CD4-positive, alpha-beta memory T cell (primary cell): ENCODE measurements around the gene NCBP3. TPM values are rescaled to one million over a fixed set of nuclear protein-coding genes. Genes with fewer than 3 reads are reported as not detected.

Source experiments
- CTCF ChIA-PET: fragments of 350-600 bp; sonication (Branson Sonifier 250); formaldehyde crosslinking; loops from one replicate; lab custom pipeline; 2021; ENCODE audit warnings: inconsistent platforms; ENCODE audit not compliant: partially characterized antibody; lab: Charles Lee
- POLR2A ChIA-PET: fragments of 350-600 bp; sonication (Branson Sonifier 250); formaldehyde crosslinking; loops from one replicate; lab custom pipeline; 2021; ENCODE audit not compliant: partially characterized antibody; lab: Charles Lee
- DNase-seq, 5 donors: peaks; one replicate each; pipeline versions ENCODE4 v3.0.0 to v3.0.0-alpha.2; 2020 to 2022; ENCODE audit warnings: mixed read lengths in 1 of 5
- H3K27ac ChIP-seq: one replicate; pipeline ENCODE4 v1.7.0; 2013; ENCODE audit warnings: low read depth, low read length
- H3K27me3 ChIP-seq: 2 replicates; pipeline ENCODE4 v1.7.0; 2013; ENCODE audit warnings: mild to moderate bottlenecking, low read length, moderate library complexity; ENCODE audit not compliant: insufficient read depth
- H3K36me3 ChIP-seq: 2 replicates; pipeline ENCODE4 v1.7.0; 2013; ENCODE audit warnings: mild to moderate bottlenecking, low read length, moderate library complexity; ENCODE audit not compliant: insufficient read depth
- H3K4me1 ChIP-seq: 2 replicates; pipeline ENCODE4 v1.7.0; 2013; ENCODE audit warnings: mild to moderate bottlenecking, low read length, moderate library complexity; ENCODE audit not compliant: insufficient read depth
- H3K4me3 ChIP-seq, 2 donors: one replicate each; pipeline ENCODE4 v1.7.0; 2013; ENCODE audit warnings: low read length in 2 of 2, mild to moderate bottlenecking in 1 of 2
- H3K9me3 ChIP-seq, 2 donors: one replicate each; pipeline ENCODE4 v1.7.0; 2013; ENCODE audit warnings: low read length in 2 of 2, control low read depth in 1 of 2; ENCODE audit not compliant: control insufficient read depth in 1 of 2
- H3K27ac Mint-ChIP-seq, 7 donors: one replicate each; pipeline ENCODE4 v1.8.0; 2020 to 2021; ENCODE audit warnings: mixed read lengths in 7 of 7, mild to moderate bottlenecking in 6 of 7, inconsistent platforms in 3 of 7, moderate library complexity in 3 of 7
- H3K27me3 Mint-ChIP-seq, 2 donors: one replicate each; pipeline ENCODE4 v1.8.0; 2020 to 2021; ENCODE audit warnings: mixed read lengths in 2 of 2
- H3K36me3 Mint-ChIP-seq, 2 donors: one replicate each; pipeline ENCODE4 v1.8.0; 2020 to 2021; ENCODE audit warnings: mixed read lengths in 2 of 2, inconsistent platforms in 1 of 2, mild to moderate bottlenecking in 1 of 2
- H3K4me1 Mint-ChIP-seq, 4 donors: one replicate each; pipeline ENCODE4 v1.8.0; 2020 to 2021; ENCODE audit warnings: mixed read lengths in 4 of 4, mild to moderate bottlenecking in 1 of 4
- H3K4me3 Mint-ChIP-seq, 8 donors: one replicate each; pipeline ENCODE4 v1.8.0; 2020 to 2021; ENCODE audit warnings: mixed read lengths in 8 of 8, mild to moderate bottlenecking in 7 of 8, moderate library complexity in 6 of 8, inconsistent platforms in 3 of 8
- H3K9me3 Mint-ChIP-seq, 8 donors: one replicate each; pipeline ENCODE4 v1.8.0; 2020 to 2021; ENCODE audit warnings: mixed read lengths in 8 of 8, mild to moderate bottlenecking in 5 of 8, inconsistent platforms in 3 of 8, moderate library complexity in 1 of 8
- intact Hi-C: fragments of 100-400 bp; cut with micrococcal nuclease; formaldehyde crosslinking; loops from one replicate; pipeline ENCODE4 v1.15.1; 2023
- polyA plus RNA-seq, 2 donors: library from polyadenylated mRNA; unstranded; fragments of 300-500 nt; fragmentation: Illumina TruSeq; gene quantifications; one replicate each; pipeline ENCODE4 v1.2.3, GENCODE V29; 2021
- total RNA-seq, 2 experiments: library from RNA; stranded (reverse); gene quantifications; one replicate each; pipeline ENCODE4 v1.2.3, GENCODE V29; 2021

The NCBP3 gene
- total and polyA plus RNA-seq, 4 experiments from 2014 or later, result 7.7 to 66.7 (median 32.1) TPM

- Histone ChIP-seq H3K36me3 (no peaks in the 10 kb centered on the region), H3K4me1 (peaks cover 50% of the 10 kb centered on the region), H3K27ac (peak overlapping the region; percentile 30), H3K4me3 (no peak overlapping the region), H3K27me3 (no peaks in the 10 kb centered on the region), H3K9me3 (no peaks in the 10 kb centered on the region)
- POLR2A ChIA-PET, result interaction anchor here (2.5 to 2.6 kb wide), 2 partner anchors 8 to 12 kb away, joined by 8 to 19 read pairs; no protein-coding TSS in a partner anchor
- peaks cover 0 to 4% (median under 1%) of the 10 kb centered on the region in 8 donors for H3K9me3 Mint-ChIP-seq
- H3K27ac Mint-ChIP-seq, result peak overlapping the region; percentile 77 to 97 (median 89)
- CTCF ChIA-PET, result interaction anchor here (1.5 to 2.4 kb wide), 3 partner anchors 24 to 65 kb away, joined by 3 to 14 read pairs (median 5); no protein-coding TSS in a partner anchor
- peaks cover 0 to 1% of the 10 kb centered on the region in 2 donors for H3K27me3 Mint-ChIP-seq
- peak overlapping the region; percentile 57 to 94 (median 78) for H3K4me3 Mint-ChIP-seq
- peaks cover 24 to 61% (median 39%) of the 10 kb centered on the region in 4 donors for H3K4me1 Mint-ChIP-seq
- DNase-seq, result peak in 2 of 5 donors; percentile 35 to 61
- H3K36me3 Mint-ChIP-seq, result no peaks in the 10 kb centered on the region
- intact Hi-C loops, result no loop called here
These were observed 82.9 kb downstream of the NCBP3 start for GRCh38 chr17:3762922-3763776.

DNA sequence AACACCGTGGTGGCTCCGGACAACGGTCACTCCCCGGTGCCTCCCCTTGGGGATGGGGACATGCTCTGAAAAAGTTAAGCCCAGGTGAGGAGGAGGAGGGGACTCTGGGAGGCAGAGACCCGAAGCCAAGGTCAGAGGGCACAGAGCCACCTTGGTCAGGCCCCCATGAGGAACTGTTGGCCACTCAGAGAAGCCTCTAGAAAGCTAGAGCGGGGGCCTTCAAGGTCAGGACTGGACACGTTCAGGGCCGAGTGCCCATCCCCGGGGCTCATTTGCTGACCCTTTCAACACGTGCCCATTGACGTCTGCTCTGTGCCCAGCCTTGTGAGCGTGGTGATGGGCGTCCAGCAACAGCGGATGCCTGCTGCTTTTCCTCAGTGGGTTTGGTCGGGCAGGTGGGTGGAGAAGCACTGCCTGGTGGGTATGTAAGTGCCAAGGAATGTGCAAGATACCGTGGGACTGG is 84.1 kb downstream of the NCBP3 start:
- peak overlapping the region in 2 of 7 donors; percentile 15 to 17 for H3K27ac Mint-ChIP-seq
- POLR2A ChIA-PET, result no interaction called here
- CTCF ChIA-PET, result interaction anchor here (2.0 to 2.4 kb wide), 2 partner anchors 23 to 66 kb away, joined by 5 to 14 read pairs; no protein-coding TSS in a partner anchor
- no peak overlapping the region for H3K4me3 ChIP-seq
- no peaks in the 10 kb centered on the region for H3K36me3 Mint-ChIP-seq
- peaks cover 43% of the 10 kb centered on the region for H3K4me1 ChIP-seq
- H3K36me3 ChIP-seq, result no peaks in the 10 kb centered on the region
- intact Hi-C loops, result no loop called here
- H3K9me3 Mint-ChIP-seq, result peaks cover 0 to 4% (median 0%) of the 10 kb centered on the region in 8 donors
- H3K27me3 ChIP-seq, result no peaks in the 10 kb centered on the region
- peaks cover 22 to 62% (median 34%) of the 10 kb centered on the region in 4 donors for H3K4me1 Mint-ChIP-seq
- H3K27me3 Mint-ChIP-seq, result peaks cover 0 to 1% of the 10 kb centered on the region in 2 donors
- H3K27ac ChIP-seq, result no peak overlapping the region
- peak overlapping the region in 1 of 8 donors; percentile 16 for H3K4me3 Mint-ChIP-seq
- no peak for DNase-seq
- H3K9me3 ChIP-seq, result no peaks in the 10 kb centered on the region

GRCh38 chr17:3761036-3761917 is 84.8 kb downstream of the NCBP3 start:
- Histone ChIP-seq H3K27me3 (no peaks in the 10 kb centered on the region), H3K4me3 (no peak overlapping the region), H3K4me1 (peaks cover 36% of the 10 kb centered on the region), H3K36me3 (no peaks in the 10 kb centered on the region), H3K9me3 (no peaks in the 10 kb centered on the region), H3K27ac (no peak overlapping the region)
- H3K36me3 Mint-ChIP-seq, result no peaks in the 10 kb centered on the region
- peaks cover 18 to 56% (median 29%) of the 10 kb centered on the region in 4 donors for H3K4me1 Mint-ChIP-seq
- no peak overlapping the region for H3K27ac Mint-ChIP-seq
- intact Hi-C loops, result no loop called here
- ChIA-PET CTCF (interaction anchor here (0.8 to 2.0 kb wide), 3 partner anchors 9 to 67 kb away, joined by 3 to 6 read pairs (median 5); no protein-coding TSS in a partner anchor), POLR2A (interaction anchor here (1.3 kb wide), 1 partner anchor 85 kb away, joined by 3 read pairs; no protein-coding TSS in a partner anchor)
- DNase-seq, result no peak
- H3K27me3 Mint-ChIP-seq, result peaks cover 0 to 1% of the 10 kb centered on the region in 2 donors
- H3K4me3 Mint-ChIP-seq, result no peak overlapping the region
- H3K9me3 Mint-ChIP-seq, result peaks cover 0 to 3% (median 0%) of the 10 kb centered on the region in 8 donors

- intact Hi-C loops, result no loop called here
- no peak overlapping the region for H3K4me3 ChIP-seq
- Mint-ChIP-seq H3K36me3 (no peaks in the 10 kb centered on the region), H3K4me1 (peaks cover 9 to 45% (median 21%) of the 10 kb centered on the region in 4 donors), H3K4me3 (no peak overlapping the region), H3K9me3 (peaks cover 0 to 3% (median 0%) of the 10 kb centered on the region in 8 donors), H3K27ac (peak overlapping the region in 4 of 7 donors; percentile 1 to 75 (median 32)), H3K27me3 (peaks cover 0 to 1% of the 10 kb centered on the region in 2 donors)
- H3K27ac ChIP-seq, result no peak overlapping the region
- POLR2A ChIA-PET, result no interaction called here
- no peaks in the 10 kb centered on the region for H3K27me3 ChIP-seq
- no peaks in the 10 kb centered on the region for H3K36me3 ChIP-seq
- CTCF ChIA-PET, result interaction anchor here (0.9 kb wide), 1 partner anchor 22 kb away, joined by 3 read pairs; no protein-coding TSS in a partner anchor
- no peak for DNase-seq
- H3K4me1 ChIP-seq, result peaks cover 28% of the 10 kb centered on the region
- H3K9me3 ChIP-seq, result no peaks in the 10 kb centered on the region
These were observed 86.3 kb downstream of the NCBP3 start for GRCh38 chr17:3759597-3760216.

DNA sequence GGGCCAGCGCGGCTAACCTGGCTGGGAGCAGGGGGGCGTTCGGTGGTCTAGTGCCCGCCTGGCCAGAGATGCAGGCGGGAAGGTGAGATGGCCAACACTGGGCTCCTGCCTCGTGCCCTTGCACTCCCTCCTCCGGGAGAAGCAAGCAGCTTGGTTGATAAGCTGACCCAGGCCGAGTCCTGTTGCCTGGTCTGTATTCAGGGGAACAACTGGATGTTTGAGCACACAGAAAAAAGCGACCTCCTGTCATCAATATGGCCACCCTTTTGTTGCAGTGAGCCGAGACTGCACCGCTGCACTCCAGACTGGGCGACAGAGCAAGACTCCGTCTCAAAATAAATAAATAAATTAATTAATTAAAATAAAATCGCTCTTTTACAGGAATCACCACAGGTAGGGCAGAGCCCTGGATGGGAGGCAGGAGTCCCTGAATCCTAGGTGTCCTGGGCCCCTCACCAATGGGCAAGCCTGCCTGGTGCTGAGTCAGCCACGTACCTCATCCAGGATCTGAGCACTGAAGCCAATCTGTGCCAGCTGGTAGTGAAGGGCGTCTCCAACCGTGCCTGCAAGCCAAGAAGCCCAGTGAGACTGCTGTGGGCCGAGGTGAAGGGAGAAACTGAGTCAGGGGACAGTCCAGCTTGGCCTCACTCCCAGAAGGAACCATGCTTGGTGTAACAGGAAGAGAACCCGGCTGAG is 90.6 kb downstream of the NCBP3 start:
- intact Hi-C loops, result no loop called here
- Mint-ChIP-seq H3K27me3 (no peaks in the 10 kb centered on the region), H3K4me1 (peaks cover 17 to 51% (median 30%) of the 10 kb centered on the region in 4 donors), H3K36me3 (no peaks in the 10 kb centered on the region), H3K27ac (peak overlapping the region; percentile 42 to 86 (median 73)), H3K4me3 (peak overlapping the region in 6 of 8 donors; percentile 26 to 75 (median 60)), H3K9me3 (peaks cover 0 to 3% (median 0%) of the 10 kb centered on the region in 8 donors)
- H3K4me1 ChIP-seq, result peaks cover 26% of the 10 kb centered on the region
- H3K27me3 ChIP-seq, result no peaks in the 10 kb centered on the region
- no peaks in the 10 kb centered on the region for H3K9me3 ChIP-seq
- peak overlapping the region; percentile 60 for H3K27ac ChIP-seq
- peak overlapping the region in 1 of 2 donors; percentile 51 for H3K4me3 ChIP-seq
- H3K36me3 ChIP-seq, result no peaks in the 10 kb centered on the region
- ChIA-PET CTCF (interaction anchor here (0.6 to 9.8 kb wide), 5 partner anchors 17 to 291 kb away, joined by 4 to 108 read pairs (median 6); no protein-coding TSS in a partner anchor), POLR2A (interaction anchor here (1.0 to 3.3 kb wide), 6 partner anchors 9 to 210 kb away, joined by 3 to 19 read pairs (median 6); partner anchors contain the start of genes ATP2A3 and NCBP3)
- DNase-seq, result no peak
